ENCODE measurements around the gene ARSB.
A peak's percentile ranks its signal among the peaks of the same experiment; 100 is the strongest.

The ARSB gene

GRCh38 chr5:79020861-79021561, 35.9 kb upstream of the ARSB start:
- peak overlapping the region; percentile 35; the same call in 1 of the 2 replicates for H3K4me3 ChIP-seq (ENCODE audit: low read depth, low read length)
- H3K9ac ChIP-seq (ENCODE audit: low read depth, low read length), result no peak overlapping the region

GRCh38 chr5:79014631-79015030, 29.5 kb upstream of the ARSB start:
- Histone ChIP-seq H3K27ac (ENCODE audit: low read depth, low read length) (no peak overlapping the region), H3K4me3 (ENCODE audit: low read depth, low read length) (no peak overlapping the region), H3K9ac (ENCODE audit: low read depth, low read length) (no peak overlapping the region), H3K36me3 (ENCODE audit: control insufficient read depth, insufficient read depth, low read length) (no peaks in the 10 kb centered on the region), H3K9me3 (ENCODE audit: control insufficient read depth, insufficient read depth, low read length) (peaks cover 8% of the 10 kb centered on the region; the same call in 1 of the 2 replicates), H3K4me1 (ENCODE audit: control insufficient read depth, insufficient read depth, low read length) (no peaks in the 10 kb centered on the region), H3K27me3 (ENCODE audit: control insufficient read depth, insufficient read depth, low read length) (no peaks in the 10 kb centered on the region)

More at GRCh38 chr5:79020861-79021561, 35.9 kb upstream of the ARSB start:
- Histone ChIP-seq H3K36me3 (ENCODE audit: control insufficient read depth, insufficient read depth, low read length) (no peaks in the 10 kb centered on the region), H3K9me3 (ENCODE audit: control insufficient read depth, insufficient read depth, low read length) (no peaks in the 10 kb centered on the region), H3K27me3 (ENCODE audit: control insufficient read depth, insufficient read depth, low read length) (no peaks in the 10 kb centered on the region), H3K4me1 (ENCODE audit: control insufficient read depth, insufficient read depth, low read length) (peaks cover 26% of the 10 kb centered on the region), H3K27ac (ENCODE audit: low read depth, low read length) (no peak overlapping the region)

- Histone ChIP-seq H3K27ac (ENCODE audit: low read depth, low read length) (no peak overlapping the region), H3K36me3 (ENCODE audit: control insufficient read depth, insufficient read depth, low read length) (no peaks in the 10 kb centered on the region), H3K9me3 (ENCODE audit: control insufficient read depth, insufficient read depth, low read length) (peaks cover 8% of the 10 kb centered on the region; the same call in 1 of the 2 replicates), H3K4me1 (ENCODE audit: control insufficient read depth, insufficient read depth, low read length) (no peaks in the 10 kb centered on the region), H3K9ac (ENCODE audit: low read depth, low read length) (no peak overlapping the region), H3K27me3 (ENCODE audit: control insufficient read depth, insufficient read depth, low read length) (no peaks in the 10 kb centered on the region), H3K4me3 (ENCODE audit: low read depth, low read length) (no peak overlapping the region)
Observed at GRCh38 chr5:79011869-79012268, 26.8 kb upstream of the ARSB start.

GRCh38 chr5:79011219-79011836, 26.2 kb upstream of the ARSB start:
- Histone ChIP-seq H3K27me3 (ENCODE audit: control insufficient read depth, insufficient read depth, low read length) (no peaks in the 10 kb centered on the region), H3K36me3 (ENCODE audit: control insufficient read depth, insufficient read depth, low read length) (no peaks in the 10 kb centered on the region), H3K9ac (ENCODE audit: low read depth, low read length) (no peak overlapping the region), H3K4me1 (ENCODE audit: control insufficient read depth, insufficient read depth, low read length) (no peaks in the 10 kb centered on the region), H3K27ac (ENCODE audit: low read depth, low read length) (no peak overlapping the region), H3K4me3 (ENCODE audit: low read depth, low read length) (no peak overlapping the region), H3K9me3 (ENCODE audit: control insufficient read depth, insufficient read depth, low read length) (peaks cover 8% of the 10 kb centered on the region; the same call in 1 of the 2 replicates)

- Histone ChIP-seq H3K4me3 (ENCODE audit: low read depth, low read length) (no peak overlapping the region), H3K9ac (ENCODE audit: low read depth, low read length) (no peak overlapping the region), H3K36me3 (ENCODE audit: control insufficient read depth, insufficient read depth, low read length) (no peaks in the 10 kb centered on the region), H3K4me1 (ENCODE audit: control insufficient read depth, insufficient read depth, low read length) (no peaks in the 10 kb centered on the region), H3K27me3 (ENCODE audit: control insufficient read depth, insufficient read depth, low read length) (no peaks in the 10 kb centered on the region), H3K9me3 (ENCODE audit: control insufficient read depth, insufficient read depth, low read length) (peaks cover 8% of the 10 kb centered on the region; the same call in 1 of the 2 replicates), H3K27ac (ENCODE audit: low read depth, low read length) (no peak overlapping the region)
Observed at GRCh38 chr5:79008362-79008761, 23.3 kb upstream of the ARSB start.

GRCh38 chr5:79007872-79008271, 22.8 kb upstream of the ARSB start:
- Histone ChIP-seq H3K9me3 (ENCODE audit: control insufficient read depth, insufficient read depth, low read length) (peaks cover 5% of the 10 kb centered on the region; the same call in 1 of the 2 replicates), H3K36me3 (ENCODE audit: control insufficient read depth, insufficient read depth, low read length) (no peaks in the 10 kb centered on the region), H3K9ac (ENCODE audit: low read depth, low read length) (no peak overlapping the region), H3K4me3 (ENCODE audit: low read depth, low read length) (no peak overlapping the region), H3K4me1 (ENCODE audit: control insufficient read depth, insufficient read depth, low read length) (no peaks in the 10 kb centered on the region), H3K27ac (ENCODE audit: low read depth, low read length) (no peak overlapping the region), H3K27me3 (ENCODE audit: control insufficient read depth, insufficient read depth, low read length) (no peaks in the 10 kb centered on the region)

- H3K4me3 ChIP-seq (ENCODE audit: low read depth, low read length), result no peak overlapping the region
- H3K9me3 ChIP-seq (ENCODE audit: control insufficient read depth, insufficient read depth, low read length), result no peaks in the 10 kb centered on the region
- no peaks in the 10 kb centered on the region for H3K4me1 ChIP-seq (ENCODE audit: control insufficient read depth, insufficient read depth, low read length)
- H3K27me3 ChIP-seq (ENCODE audit: control insufficient read depth, insufficient read depth, low read length), result no peaks in the 10 kb centered on the region
- no peaks in the 10 kb centered on the region for H3K36me3 ChIP-seq (ENCODE audit: control insufficient read depth, insufficient read depth, low read length)
- no peak overlapping the region for H3K9ac ChIP-seq (ENCODE audit: low read depth, low read length)
- no peak overlapping the region for H3K27ac ChIP-seq (ENCODE audit: low read depth, low read length)
Observed at GRCh38 chr5:79005936-79006631, 21.0 kb upstream of the ARSB start.

- H3K27ac ChIP-seq (ENCODE audit: low read depth, low read length), result no peak overlapping the region
- no peak overlapping the region for H3K4me3 ChIP-seq (ENCODE audit: low read depth, low read length)
- no peaks in the 10 kb centered on the region for H3K27me3 ChIP-seq (ENCODE audit: control insufficient read depth, insufficient read depth, low read length)
- no peak overlapping the region for H3K9ac ChIP-seq (ENCODE audit: low read depth, low read length)
- H3K36me3 ChIP-seq (ENCODE audit: control insufficient read depth, insufficient read depth, low read length), result no peaks in the 10 kb centered on the region
- no peaks in the 10 kb centered on the region for H3K9me3 ChIP-seq (ENCODE audit: control insufficient read depth, insufficient read depth, low read length)
- H3K4me1 ChIP-seq (ENCODE audit: control insufficient read depth, insufficient read depth, low read length), result no peaks in the 10 kb centered on the region
Observed at GRCh38 chr5:79005151-79005550, 20.0 kb upstream of the ARSB start.

GRCh38 chr5:79002374-79002773, 17.3 kb upstream of the ARSB start:
- no peak overlapping the region for H3K4me3 ChIP-seq (ENCODE audit: low read depth, low read length)
- no peaks in the 10 kb centered on the region for H3K36me3 ChIP-seq (ENCODE audit: control insufficient read depth, insufficient read depth, low read length)
- H3K9me3 ChIP-seq (ENCODE audit: control insufficient read depth, insufficient read depth, low read length), result no peaks in the 10 kb centered on the region
- H3K9ac ChIP-seq (ENCODE audit: low read depth, low read length), result no peak overlapping the region
- no peak overlapping the region for H3K27ac ChIP-seq (ENCODE audit: low read depth, low read length)
- H3K27me3 ChIP-seq (ENCODE audit: control insufficient read depth, insufficient read depth, low read length), result no peaks in the 10 kb centered on the region
- no peaks in the 10 kb centered on the region for H3K4me1 ChIP-seq (ENCODE audit: control insufficient read depth, insufficient read depth, low read length)

- Histone ChIP-seq H3K4me1 (ENCODE audit: control insufficient read depth, insufficient read depth, low read length) (no peaks in the 10 kb centered on the region), H3K27ac (ENCODE audit: low read depth, low read length) (no peak overlapping the region), H3K4me3 (ENCODE audit: low read depth, low read length) (no peak overlapping the region), H3K9me3 (ENCODE audit: control insufficient read depth, insufficient read depth, low read length) (no peaks in the 10 kb centered on the region), H3K36me3 (ENCODE audit: control insufficient read depth, insufficient read depth, low read length) (no peaks in the 10 kb centered on the region), H3K9ac (ENCODE audit: low read depth, low read length) (no peak overlapping the region), H3K27me3 (ENCODE audit: control insufficient read depth, insufficient read depth, low read length) (no peaks in the 10 kb centered on the region)
Observed at GRCh38 chr5:79001471-79001870, 16.4 kb upstream of the ARSB start.

- H3K36me3 ChIP-seq (ENCODE audit: control insufficient read depth, insufficient read depth, low read length), result no peaks in the 10 kb centered on the region
- H3K27me3 ChIP-seq (ENCODE audit: control insufficient read depth, insufficient read depth, low read length), result no peaks in the 10 kb centered on the region
- no peaks in the 10 kb centered on the region for H3K9me3 ChIP-seq (ENCODE audit: control insufficient read depth, insufficient read depth, low read length)
- H3K27ac ChIP-seq (ENCODE audit: low read depth, low read length), result no peak overlapping the region
- H3K4me1 ChIP-seq (ENCODE audit: control insufficient read depth, insufficient read depth, low read length), result no peaks in the 10 kb centered on the region
- no peak overlapping the region for H3K4me3 ChIP-seq (ENCODE audit: low read depth, low read length)
- no peak overlapping the region for H3K9ac ChIP-seq (ENCODE audit: low read depth, low read length)
Observed at GRCh38 chr5:78997090-78997489, 12.0 kb upstream of the ARSB start.
